H1 (cell line): Measurements from ENCODE around the gene GBP6.

Source experiments
- POLR2AphosphoS5 ChIP-seq: IDR thresholded peaks from 2 replicates; pipeline ENCODE4 v1.6.1; 2011; ENCODE audit warnings: low read depth, low read length
- TEAD4 ChIP-seq: IDR thresholded peaks from 2 replicates; pipeline ENCODE4 v1.6.1; 2012; ENCODE audit warnings: low read depth, low read length, inconsistent platforms, mixed read lengths

- no peak for TF ChIP-seq POLR2AphosphoS5
- TF ChIP-seq TEAD4: no peak
These were observed 43.5 kb downstream of the GBP6 start for GRCh38 chr1:89407360-89407759.
